ENCODE data around the gene NR5A1. TPM values are rescaled to one million over a fixed set of nuclear protein-coding genes. Genes with fewer than 3 reads are reported as not detected.
A peak's percentile ranks its signal among the peaks of the same experiment; 100 is the strongest.

The NR5A1 gene
- total RNA-seq, 1 donor from 2014 or later, result 1.0 TPM

- Histone ChIP-seq H3K9ac (no peak overlapping the region), H3K79me2 (ENCODE audit: low read depth) (no peaks in the 10 kb centered on the region), H3K9me3 (ENCODE audit: low read depth) (no peaks in the 10 kb centered on the region), H3K4me1 (peaks cover 24% of the 10 kb centered on the region), H4K20me1 (ENCODE audit: low read depth) (no peaks in the 10 kb centered on the region), H3K4me2 (no peak overlapping the region), H2AFZ (replicated peaks) (no peak overlapping the region), H3F3A (ENCODE audit: low read depth) (no peaks in the 10 kb centered on the region), H3K27ac (no peak overlapping the region), H3K27me3 (no peaks in the 10 kb centered on the region), H3K36me3 (no peaks in the 10 kb centered on the region), H3K4me3 (no peak overlapping the region)
- no peaks in the 10 kb centered on the region for H3K36me3 Mint-ChIP-seq
- peaks cover 13% of the 10 kb centered on the region for H3K27me3 Mint-ChIP-seq (ENCODE audit: insufficient read depth, low read depth)
- peaks cover 34% of the 10 kb centered on the region for H3K4me1 Mint-ChIP-seq
- DNase-seq (ENCODE audit: low spot score), result no peak
- peak overlapping the region; percentile 1 for H3K27ac Mint-ChIP-seq
- TF ChIP-seq EZH2phosphoT487 (IDR thresholded peaks at IDR 0.05) (no peak), CTCF (IDR thresholded peaks at IDR 0.05) (no peak), EZH2 (IDR thresholded peaks at IDR 0.05) (no peak)
- no peaks in the 10 kb centered on the region for H3K9me3 Mint-ChIP-seq
- no peak overlapping the region for H3K4me3 Mint-ChIP-seq
Observed at GRCh38 chr9:124493794-124494479, 13.3 kb downstream of the NR5A1 start.

GRCh38 chr9:124493218-124493617 lies 14.0 kb downstream of the NR5A1 start:
- Histone ChIP-seq H3K79me2 (ENCODE audit: low read depth) (no peaks in the 10 kb centered on the region), H4K20me1 (ENCODE audit: low read depth) (no peaks in the 10 kb centered on the region), H3F3A (ENCODE audit: low read depth) (peaks cover 2% of the 10 kb centered on the region), H3K27ac (no peak overlapping the region), H3K27me3 (no peaks in the 10 kb centered on the region), H2AFZ (replicated peaks) (no peak overlapping the region), H3K4me1 (peaks cover 31% of the 10 kb centered on the region), H3K9me3 (ENCODE audit: low read depth) (no peaks in the 10 kb centered on the region), H3K4me2 (no peak overlapping the region), H3K36me3 (no peaks in the 10 kb centered on the region), H3K4me3 (no peak overlapping the region), H3K9ac (no peak overlapping the region)
- H3K4me3 Mint-ChIP-seq, result no peak overlapping the region
- no peaks in the 10 kb centered on the region for H3K9me3 Mint-ChIP-seq
- H3K4me1 Mint-ChIP-seq, result peaks cover 39% of the 10 kb centered on the region
- no peaks in the 10 kb centered on the region for H3K36me3 Mint-ChIP-seq
- peaks cover 20% of the 10 kb centered on the region for H3K27me3 Mint-ChIP-seq (ENCODE audit: insufficient read depth, low read depth)
- TF ChIP-seq EZH2 (IDR thresholded peaks at IDR 0.05) (no peak), CTCF (IDR thresholded peaks at IDR 0.05) (no peak)
- no peak overlapping the region for H3K27ac Mint-ChIP-seq
- no peak for DNase-seq (ENCODE audit: low spot score)

GRCh38 chr9:124492818-124493217 lies 14.4 kb downstream of the NR5A1 start:
- Mint-ChIP-seq H3K27me3 (ENCODE audit: insufficient read depth, low read depth) (peaks cover 21% of the 10 kb centered on the region), H3K9me3 (no peaks in the 10 kb centered on the region), H3K4me3 (no peak overlapping the region)

More at GRCh38 chr9:124492818-124493217, 14.4 kb downstream of the NR5A1 start:
- Histone ChIP-seq H2AFZ (replicated peaks) (no peak overlapping the region), H3F3A (ENCODE audit: low read depth) (peaks cover 6% of the 10 kb centered on the region), H3K4me3 (no peak overlapping the region), H3K79me2 (ENCODE audit: low read depth) (no peaks in the 10 kb centered on the region), H3K4me2 (no peak overlapping the region), H3K4me1 (peaks cover 35% of the 10 kb centered on the region), H3K36me3 (no peaks in the 10 kb centered on the region), H4K20me1 (ENCODE audit: low read depth) (no peaks in the 10 kb centered on the region), H3K27ac (no peak overlapping the region), H3K9ac (no peak overlapping the region), H3K27me3 (no peaks in the 10 kb centered on the region), H3K9me3 (ENCODE audit: low read depth) (no peaks in the 10 kb centered on the region)
- TF ChIP-seq EZH2 (IDR thresholded peaks at IDR 0.05), result no peak
- no peak for DNase-seq (ENCODE audit: low spot score)
- peaks cover 37% of the 10 kb centered on the region for H3K4me1 Mint-ChIP-seq
- H3K27ac Mint-ChIP-seq, result no peak overlapping the region
- no peaks in the 10 kb centered on the region for H3K36me3 Mint-ChIP-seq
